Smooth muscle cell of bladder (primary cell): ENCODE measurements around the gene NR1H3. TPM values are rescaled to one million over a fixed set of nuclear protein-coding genes. Genes with fewer than 3 reads are reported as not detected.

Experiments
- total RNA-seq: library from RNA; depleted of rRNA; stranded (reverse); fragments of >200 nt; gene quantifications from 2 replicates; pipeline ENCODE4 v1.2.3, GENCODE V29; 2014

The NR1H3 gene
- 21.1 and 23.5 TPM in 2 replicates for total RNA-seq

GRCh38 chr11:47257517-47258316 lies at the start of gene NR1H3:
Gene NR1H3 (plus strand): TSS chr11:47257996. CDS start chr11:47259217, 1,221 bp downstream.

DNA sequence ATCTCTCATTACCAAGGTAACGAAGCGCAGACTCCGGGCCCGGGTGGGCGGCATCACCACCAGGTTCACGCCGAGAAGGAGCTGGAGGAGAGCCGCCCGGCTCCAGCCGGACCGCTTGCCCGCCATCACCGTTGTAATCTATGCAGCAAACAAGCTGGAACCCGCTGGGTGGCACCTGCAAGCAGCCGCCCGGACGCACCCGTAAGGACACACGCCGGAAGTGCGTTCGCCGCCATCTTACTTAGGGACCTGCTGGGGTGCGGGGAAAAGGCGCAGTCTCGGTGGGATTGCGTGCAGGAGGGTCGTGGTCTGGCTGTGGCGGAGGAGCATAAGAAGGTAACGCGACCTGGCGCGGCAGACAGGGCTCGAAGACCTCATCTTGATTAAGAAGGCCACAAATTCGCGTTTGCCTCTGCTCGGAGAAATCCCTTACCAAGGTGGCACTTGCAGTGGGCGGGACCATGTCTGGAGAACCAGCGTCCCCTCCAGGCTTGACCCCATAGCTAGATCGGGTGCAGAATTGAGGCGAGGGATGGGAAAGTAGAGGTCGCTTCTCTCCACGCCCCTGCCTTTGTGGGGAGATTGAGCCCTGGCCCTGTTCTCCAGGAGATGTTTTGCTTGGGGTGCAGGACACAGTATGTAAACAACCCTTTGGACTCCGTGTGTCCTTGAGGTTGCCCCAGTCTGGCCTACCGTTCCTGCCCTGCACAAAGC lies 9.0 kb upstream of the NR1H3 start, which contains the start of gene ACP2:
TSS of gene ACP2 (minus strand) at position 151 of the 714 bp plus-strand sequence. CDS start at position 126, 25 bp downstream.

DNA sequence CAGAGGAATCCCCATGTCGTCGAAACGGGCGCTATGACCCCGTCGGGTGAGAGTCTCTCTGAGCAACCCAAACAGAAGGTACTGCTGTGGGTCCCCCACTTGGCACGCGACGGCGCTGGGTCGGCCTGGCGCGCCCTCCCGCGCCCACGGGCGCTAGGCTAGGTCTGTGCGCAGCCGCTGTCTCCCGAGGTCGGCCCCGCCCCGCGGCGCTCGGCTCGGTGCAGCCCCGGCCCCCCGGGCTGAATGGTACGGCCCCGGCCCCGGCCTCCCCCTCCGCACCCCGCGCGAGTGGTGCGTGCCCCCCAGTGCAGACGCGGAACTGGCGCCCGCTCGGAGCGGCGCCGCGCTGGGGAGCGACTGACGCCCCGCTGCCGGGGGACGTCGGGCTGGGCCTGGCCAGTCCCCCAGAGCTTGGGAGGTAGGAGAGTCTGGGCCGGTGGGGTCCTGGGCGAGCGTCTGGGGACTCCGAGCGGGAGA lies 12.1 kb downstream of the NR1H3 start, which contains the start of gene MADD:
TSS of gene MADD (plus strand) at position 305 of the 477 bp plus-strand sequence.

Other genes with a start within 250 kb of the NR1H3 start
- 82.6 and 85.6 TPM in 2 replicates for gene ARFGAP2, start 81.1 kb upstream of the NR1H3 start, total RNA-seq
- 18.2 and 19.3 TPM in 2 replicates for gene PACSIN3, start 71.6 kb upstream of the NR1H3 start, total RNA-seq
- gene DDB2, start 43.0 kb upstream of the NR1H3 start, total RNA-seq, result 35.6 and 38.1 TPM in 2 replicates
- gene ACP2, start 9.2 kb upstream of the NR1H3 start, total RNA-seq, result 13.9 and 16.4 TPM in 2 replicates
- gene MADD, start 12.1 kb downstream of the NR1H3 start, total RNA-seq, result 9.2 and 12.0 TPM in 2 replicates
- not detected in 2 replicates for gene MYBPC3, start 94.7 kb downstream of the NR1H3 start, total RNA-seq
- not detected in 2 replicates for gene SPI1, start 120.6 kb downstream of the NR1H3 start, total RNA-seq
- 38.4 and 47.0 TPM in 2 replicates for gene SLC39A13, start 150.6 kb downstream of the NR1H3 start, total RNA-seq
- gene PSMC3, start 168.4 kb downstream of the NR1H3 start, total RNA-seq, result 165 and 186 TPM in 2 replicates
- 0.18 TPM in 1 of 2 replicates, not detected in the other for gene RAPSN, start 191.1 kb downstream of the NR1H3 start, total RNA-seq